Spleen (tissue), 7 donors: ENCODE data around the gene LRP2.
"Not testable (repeated sequence)": the region's sequence is repeated elsewhere in the genome, so short reads cannot be mapped to it uniquely, and the experiment has no call there.

Experiments used
- POLR2AphosphoS5 ChIP-seq, 3 donors: sonication (generic); formaldehyde crosslinking; IDR thresholded peaks; one replicate each; pipeline ENCODE4 v1.5.1; 2017; ENCODE audit warnings: antibody characterized with exemption in 3 of 3
- TF ChIP-seq, protein P1 (sequence below), 11 experiments: fragments of 200-600 bp in 7 of 11; fragments of 450-650 bp in 4 of 11; sonication (generic) in 4 of 11; IDR thresholded peaks in 8 of 11; conservative IDR thresholded peaks in 3 of 11; 1 replicate in 7 of 11; 2 replicates in 4 of 11; pipeline versions ENCODE4 v1.4.0 to v1.8.0; 2016 to 2021; ENCODE audit warnings: antibody characterized with exemption in 11 of 11, inconsistent platforms in 4 of 11, mild to moderate bottlenecking in 1 of 11
- donor health status: DM: no; HTN: no; CAD: no; lungs with moderate emphysema.
- donor health status: DM: no; HTN: no; CAD: no.
- donor health status: DM: no; HTN: no; CAD: no.

DNA sequence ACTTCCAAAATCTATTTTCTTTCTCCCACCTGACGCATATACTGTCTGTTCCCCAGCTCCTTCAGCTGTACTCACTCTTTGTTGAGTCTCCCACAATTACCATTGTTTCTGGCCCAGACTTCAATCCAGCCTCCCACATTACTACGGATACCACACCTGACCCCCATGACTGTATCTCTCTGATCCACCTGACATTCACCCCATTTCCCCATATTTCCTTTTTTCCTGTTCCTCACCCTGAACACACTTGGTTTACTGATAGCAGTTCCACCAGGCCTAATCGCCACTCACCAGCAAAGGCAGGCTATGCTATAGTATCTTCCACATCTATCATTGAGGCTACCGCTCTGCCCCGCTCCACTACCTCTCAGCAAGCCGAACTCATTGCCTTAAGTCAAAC lies 228.1 kb downstream of the LRP2 start:
- TF ChIP-seq, protein P1, sequence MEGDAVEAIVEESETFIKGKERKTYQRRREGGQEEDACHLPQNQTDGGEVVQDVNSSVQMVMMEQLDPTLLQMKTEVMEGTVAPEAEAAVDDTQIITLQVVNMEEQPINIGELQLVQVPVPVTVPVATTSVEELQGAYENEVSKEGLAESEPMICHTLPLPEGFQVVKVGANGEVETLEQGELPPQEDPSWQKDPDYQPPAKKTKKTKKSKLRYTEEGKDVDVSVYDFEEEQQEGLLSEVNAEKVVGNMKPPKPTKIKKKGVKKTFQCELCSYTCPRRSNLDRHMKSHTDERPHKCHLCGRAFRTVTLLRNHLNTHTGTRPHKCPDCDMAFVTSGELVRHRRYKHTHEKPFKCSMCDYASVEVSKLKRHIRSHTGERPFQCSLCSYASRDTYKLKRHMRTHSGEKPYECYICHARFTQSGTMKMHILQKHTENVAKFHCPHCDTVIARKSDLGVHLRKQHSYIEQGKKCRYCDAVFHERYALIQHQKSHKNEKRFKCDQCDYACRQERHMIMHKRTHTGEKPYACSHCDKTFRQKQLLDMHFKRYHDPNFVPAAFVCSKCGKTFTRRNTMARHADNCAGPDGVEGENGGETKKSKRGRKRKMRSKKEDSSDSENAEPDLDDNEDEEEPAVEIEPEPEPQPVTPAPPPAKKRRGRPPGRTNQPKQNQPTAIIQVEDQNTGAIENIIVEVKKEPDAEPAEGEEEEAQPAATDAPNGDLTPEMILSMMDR (IDR thresholded peaks at IDR 0.05 in 8 of 11, conservative IDR thresholded peaks at IDR 0.05 in 3 of 11), result not testable (repeated sequence)
- TF ChIP-seq POLR2AphosphoS5 (IDR thresholded peaks at IDR 0.05), result not testable (repeated sequence)
